ENCODE results near the gene RFTN1.

The RFTN1 gene

DNA sequence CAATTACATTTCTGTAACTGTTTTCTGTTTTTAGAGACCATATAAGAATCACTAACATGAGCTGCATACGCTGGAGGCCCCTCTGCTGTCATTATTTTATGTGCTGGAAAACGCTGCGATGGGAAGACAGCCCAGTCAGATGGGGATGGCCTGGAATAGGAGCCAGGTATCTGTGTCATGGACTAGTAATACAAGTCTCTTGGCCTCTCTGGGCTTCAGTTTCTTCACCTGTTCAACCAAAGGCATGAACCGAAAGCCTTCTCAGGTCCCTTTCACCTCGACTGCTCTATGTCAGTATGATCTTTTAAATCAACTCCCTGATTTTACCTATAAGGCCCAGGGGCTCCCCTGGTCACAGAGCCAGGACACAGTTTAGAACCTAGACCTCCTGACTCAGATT is 14.6 kb upstream of the RFTN1 start:
- DNase-seq = no peak

DNA sequence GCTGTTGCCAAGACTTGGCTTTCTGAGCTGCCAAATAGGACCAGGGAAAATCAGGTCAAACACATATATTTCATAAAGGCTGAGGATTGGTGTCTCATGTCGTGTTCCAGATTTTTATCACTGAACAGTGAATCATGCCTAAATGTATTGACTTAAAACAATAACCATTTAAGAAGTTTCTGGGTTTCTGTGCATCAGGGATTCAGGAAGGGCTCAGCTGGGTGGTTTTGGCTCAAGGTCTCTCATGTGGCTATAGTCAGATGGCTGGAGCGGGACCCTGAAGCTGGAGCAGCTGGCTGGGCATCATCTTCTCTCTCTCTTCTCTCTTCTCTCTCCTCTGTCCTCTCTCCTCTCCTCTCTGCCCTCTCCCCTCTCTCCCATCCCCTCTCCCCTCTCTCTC is 10.7 kb upstream of the RFTN1 start:
- no peak for DNase-seq

DNA sequence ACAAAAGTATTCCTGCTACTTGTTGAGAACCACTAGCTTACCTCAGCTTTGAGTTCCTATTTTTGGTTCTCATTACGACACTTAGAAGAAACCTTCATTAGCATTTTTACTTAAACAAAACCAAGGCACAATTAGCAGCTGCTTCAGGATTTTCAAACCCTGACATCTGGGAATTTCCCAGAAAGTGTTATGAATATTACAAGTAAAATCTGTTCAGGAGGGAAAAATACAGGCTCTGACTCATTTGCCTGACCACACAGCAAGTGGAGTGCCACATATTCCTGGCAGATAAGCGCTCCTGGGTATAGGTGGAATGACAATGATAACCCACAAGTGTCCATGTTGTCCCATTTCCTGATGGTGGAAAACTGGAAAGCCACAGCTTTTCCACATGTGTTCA is 10.3 kb upstream of the RFTN1 start:
- DNase-seq = no peak

DNA sequence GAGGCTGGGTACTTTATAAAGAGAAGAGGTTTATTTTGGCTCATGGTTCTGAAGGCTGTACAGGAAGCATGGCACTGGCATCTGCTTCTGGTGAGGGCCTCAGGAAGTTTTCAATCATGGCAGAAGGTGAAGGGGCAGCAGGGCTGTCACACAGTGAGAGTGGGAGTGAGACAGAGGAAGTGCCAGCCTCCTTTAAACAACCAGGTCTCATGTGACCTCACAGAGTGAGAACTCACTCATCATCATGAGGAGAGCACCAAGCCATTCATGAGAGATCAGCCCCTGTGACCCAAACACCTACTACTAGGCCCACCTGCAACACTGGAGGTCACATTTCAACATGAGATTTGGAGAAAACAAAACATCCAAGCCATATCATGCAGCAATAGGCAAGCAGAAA is 9.3 kb upstream of the RFTN1 start:
- DNase-seq = no peak

DNA sequence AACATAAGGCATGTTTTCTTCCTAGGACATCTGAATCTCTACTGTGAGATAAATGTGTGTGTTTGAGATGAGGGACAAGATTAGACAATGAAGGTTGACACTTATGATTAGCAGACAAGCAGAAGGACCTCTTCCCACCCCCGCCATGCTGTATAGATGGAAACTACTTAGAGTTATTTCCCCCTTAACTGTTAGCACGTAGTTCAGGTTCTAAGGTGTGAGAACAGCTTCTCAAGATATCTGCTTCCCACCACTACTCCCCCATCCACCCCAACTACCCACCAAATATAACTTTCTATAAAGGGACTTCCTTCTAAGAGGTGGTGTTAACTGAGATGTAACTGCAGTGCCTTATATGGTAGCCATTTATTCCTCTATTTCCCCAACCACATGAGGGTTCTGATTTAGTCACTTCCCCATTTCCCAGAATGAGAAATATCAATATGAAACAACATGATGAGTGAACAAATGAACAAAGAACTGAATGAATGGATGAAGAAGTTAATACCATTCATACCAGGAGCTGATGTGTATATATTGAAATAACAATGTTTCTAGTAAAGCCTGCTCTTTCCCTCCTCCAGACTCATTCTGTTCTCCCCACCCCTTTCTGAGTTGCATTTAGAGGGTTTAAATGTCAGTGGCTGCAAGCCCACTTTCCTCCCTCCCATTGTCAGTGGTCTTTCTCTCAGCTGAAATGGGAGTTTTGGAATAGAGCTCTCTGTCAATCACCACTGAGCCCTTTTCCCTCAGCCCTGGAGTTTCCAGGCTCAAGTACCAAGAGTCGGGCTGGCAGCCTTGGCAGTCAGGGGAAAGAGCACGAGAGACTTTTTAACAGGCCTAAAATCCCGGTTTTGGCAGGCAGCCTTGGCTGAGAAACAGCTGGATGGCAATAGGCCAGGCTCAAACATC is 7.7 kb upstream of the RFTN1 start:
- peak; percentile 68 for DNase-seq

GRCh38 chr3:16520241-16520969 is 6.9 kb upstream of the RFTN1 start:
- DNase-seq = no peak

- DNase-seq = peak; percentile 46
Observed at GRCh38 chr3:16516695-16517481, 3.4 kb upstream of the RFTN1 start.

- no peak for DNase-seq
Observed at GRCh38 chr3:16515885-16516420, 2.5 kb upstream of the RFTN1 start.

DNA sequence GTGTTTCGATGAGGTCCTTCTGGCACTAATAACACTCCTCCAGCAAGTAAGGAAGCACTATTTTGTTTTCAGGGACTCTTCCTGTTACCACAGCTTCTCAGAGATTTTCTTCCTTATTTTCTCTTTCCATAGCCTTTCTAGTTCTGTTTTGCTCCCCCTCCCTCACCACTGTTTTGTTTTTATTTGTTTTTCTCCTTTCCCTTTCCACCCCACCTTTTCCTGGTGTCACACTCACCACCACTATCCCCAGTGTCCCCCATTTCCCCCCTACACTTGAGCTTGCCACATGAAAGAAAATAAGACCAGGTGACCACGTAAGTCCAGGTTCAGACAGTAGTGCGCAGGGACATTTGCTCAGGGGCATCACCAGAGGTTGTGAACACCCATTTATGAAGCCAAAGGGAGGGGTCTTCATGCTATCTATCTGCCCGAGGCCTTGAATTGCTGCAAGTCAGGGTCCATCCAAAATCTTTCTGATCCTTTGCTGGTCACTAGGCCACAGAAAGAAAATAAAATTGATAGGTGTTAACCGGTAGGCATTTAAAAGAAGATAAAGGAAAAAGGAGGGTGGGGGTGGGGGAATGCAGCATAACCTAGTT is 1.4 kb upstream of the RFTN1 start:
- DNase-seq = no peak

DNA sequence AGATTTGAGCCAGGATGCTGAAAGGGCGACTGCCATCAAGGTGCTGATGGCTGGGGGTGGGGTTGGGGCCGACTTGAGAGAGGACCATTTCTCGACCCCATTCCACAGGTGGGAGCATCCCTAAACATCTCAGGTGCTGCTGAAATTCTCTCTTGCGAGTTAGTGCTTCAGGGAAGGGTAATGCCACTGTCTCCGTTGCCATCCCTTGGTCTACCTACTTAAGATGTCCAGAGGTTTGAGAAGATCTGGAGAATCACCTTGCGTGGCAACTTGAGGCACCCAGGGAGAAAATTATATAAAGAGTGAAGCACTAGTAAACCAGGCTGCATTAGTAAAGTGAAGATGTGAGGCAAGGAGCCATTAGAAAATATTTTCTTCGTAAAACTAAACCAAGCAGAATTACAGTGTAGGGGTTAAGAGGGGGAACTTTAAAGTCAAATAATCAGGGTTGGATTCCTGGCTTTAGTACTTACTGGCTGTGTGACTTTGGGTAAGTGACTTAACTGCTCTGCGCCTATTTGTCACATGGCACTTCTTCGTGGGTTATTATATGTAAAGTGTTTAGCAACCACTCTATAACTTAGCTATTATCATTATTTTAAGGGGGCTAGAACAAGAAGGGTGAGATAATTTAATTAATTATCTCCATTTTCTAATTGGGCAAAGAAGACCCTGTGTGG is 662 bp upstream of the RFTN1 start:
- DNase-seq = no peak

DNA sequence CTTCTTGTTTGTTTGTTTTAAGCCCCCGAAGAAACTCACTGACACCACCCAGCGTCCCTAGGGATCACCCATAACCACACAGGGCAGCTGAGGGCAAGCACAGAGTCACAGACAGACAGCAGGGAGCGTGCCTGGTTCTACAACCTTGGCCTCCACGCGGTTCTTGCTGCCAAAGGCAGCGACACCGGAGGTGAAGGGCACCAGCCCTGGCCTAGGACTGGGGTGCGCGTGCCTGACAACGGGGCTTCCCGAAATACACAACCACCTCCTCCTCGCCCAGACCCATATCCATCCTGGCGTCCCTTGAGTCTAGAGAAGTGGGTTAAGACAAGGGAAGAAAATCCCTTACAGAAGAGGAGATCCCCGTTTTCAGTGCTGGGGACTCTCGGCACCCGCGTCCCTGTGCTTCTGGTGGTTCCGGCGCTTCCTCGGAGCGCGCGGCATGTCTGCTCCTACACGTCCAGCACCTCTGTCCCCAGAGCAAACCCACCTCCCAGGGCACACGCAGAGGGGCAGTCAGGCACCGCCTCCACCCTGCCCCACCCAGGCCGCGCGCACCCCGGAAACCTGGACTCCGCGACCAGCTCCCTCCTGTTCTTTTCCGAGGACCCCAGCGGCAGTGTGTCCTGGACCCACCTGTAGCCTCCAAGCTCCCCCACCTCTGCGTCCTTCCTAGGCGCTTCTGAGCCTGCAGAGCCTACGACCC is 911 bp downstream of the RFTN1 start:
- DNase-seq = peak; percentile 67

- DNase-seq = peak; percentile 90
Observed at GRCh38 chr3:16511681-16512434, 1.6 kb downstream of the RFTN1 start.

DNA sequence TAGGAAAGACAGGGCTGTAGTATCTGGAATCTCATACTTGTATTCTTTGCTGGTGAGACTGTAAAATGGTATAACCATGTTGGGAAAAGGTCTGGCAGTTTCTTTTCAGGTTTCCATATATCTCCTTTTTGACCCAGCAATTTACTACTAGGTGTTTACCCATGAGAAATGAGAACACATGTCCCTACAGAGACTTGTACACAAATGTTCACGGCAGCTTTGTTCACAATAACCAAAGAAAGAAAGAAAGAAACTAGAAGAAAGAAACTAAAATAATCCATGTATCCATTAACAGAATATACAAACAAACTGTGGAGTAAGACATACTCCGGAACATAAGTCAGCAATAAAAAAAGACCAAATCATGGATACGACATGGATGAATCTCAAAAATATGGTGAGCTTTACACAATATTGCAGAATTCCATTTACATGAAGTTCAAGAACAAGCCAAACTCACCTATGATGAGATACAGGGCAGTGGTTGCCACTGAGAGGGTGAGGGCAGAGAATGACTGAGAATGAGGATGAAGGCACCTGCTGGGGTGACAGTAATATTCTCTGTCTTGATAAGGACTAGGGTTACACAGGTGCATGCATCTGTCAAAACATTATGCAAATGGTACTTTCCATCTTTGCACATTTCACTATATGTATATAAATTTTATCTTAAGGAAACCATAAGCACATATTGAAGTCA is 2.7 kb downstream of the RFTN1 start:
- DNase-seq = no peak

DNA sequence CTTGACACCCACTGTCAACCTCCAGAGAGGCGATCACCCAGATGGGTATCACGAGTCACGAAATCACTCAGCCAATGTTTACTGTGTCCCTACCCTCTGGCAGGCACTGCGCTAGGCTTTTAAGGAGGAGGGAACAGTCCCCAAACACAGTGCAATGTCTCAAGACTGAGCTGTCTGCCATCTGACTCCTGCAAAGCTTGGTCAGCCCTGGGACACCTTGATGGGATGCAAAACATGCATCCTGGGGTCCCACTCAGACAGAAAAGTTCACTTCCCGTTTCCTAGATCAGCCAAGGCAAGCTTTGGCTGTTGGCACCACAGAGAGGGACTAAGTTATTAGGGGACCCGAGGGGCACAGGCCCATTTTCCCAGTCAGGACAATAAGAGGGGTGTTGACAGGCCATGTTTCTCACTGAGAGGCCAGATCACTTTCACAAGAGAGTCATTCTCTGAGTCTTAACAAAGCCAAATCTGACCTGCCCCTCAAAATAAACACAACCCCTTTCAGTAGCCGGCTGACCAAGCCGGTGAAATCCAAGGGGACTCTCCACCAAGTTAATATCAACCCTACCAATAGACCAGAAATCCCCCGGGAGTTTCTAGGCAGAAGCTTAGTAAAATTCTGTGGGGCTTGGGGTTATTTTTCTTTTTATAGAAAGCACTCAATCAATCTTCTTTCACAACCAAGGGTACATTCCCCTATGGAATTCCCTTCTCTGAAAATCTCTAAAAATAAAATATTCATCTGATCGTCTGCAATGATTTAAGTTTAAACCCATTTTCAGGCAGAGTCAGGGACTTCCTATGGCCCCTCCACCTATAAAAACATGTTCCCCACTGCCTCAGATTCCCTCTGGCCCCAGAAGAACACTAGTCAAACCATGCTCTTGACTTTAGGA is 3.5 kb downstream of the RFTN1 start:
- DNase-seq = peak; percentile 57

DNA sequence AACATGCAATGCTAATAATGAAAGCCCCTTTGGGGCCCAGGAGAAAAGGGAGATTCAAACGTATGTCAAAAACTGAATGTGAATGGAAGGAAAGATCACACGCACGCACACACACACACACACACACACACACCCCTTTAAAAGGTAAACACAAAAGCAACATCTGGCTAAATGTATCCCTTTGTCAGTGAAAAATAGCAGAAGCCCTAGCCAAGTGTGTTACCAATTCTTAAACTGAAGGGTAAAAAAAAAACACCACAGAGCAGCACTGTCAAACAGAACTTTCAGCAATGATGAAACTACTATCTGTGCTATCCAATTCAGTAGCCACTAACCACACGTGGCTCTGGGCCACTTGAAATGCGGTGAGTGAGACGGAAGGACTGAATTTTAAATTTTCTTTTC is 4.9 kb downstream of the RFTN1 start:
- peak; percentile 64 for DNase-seq

DNA sequence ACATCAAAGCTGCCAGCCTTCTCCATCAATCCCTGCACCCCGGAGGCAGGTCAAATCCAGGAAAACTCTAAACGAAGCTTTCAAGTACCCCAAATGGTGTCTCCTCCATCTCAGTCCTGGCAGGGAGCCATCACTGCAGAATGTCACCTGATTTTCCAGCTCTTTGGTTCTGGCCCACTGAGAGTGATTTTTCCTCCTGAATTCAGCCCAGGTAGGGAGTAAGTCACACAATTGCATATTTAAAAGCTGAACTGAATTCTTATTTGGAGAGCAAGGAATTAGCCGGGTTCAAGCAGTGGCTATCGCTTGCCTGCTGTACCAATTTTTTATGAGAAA is 5.3 kb downstream of the RFTN1 start:
- no peak for DNase-seq

GRCh38 chr3:16507578-16508242 is 5.8 kb downstream of the RFTN1 start:
- no peak for DNase-seq

- DNase-seq = no peak
Observed at GRCh38 chr3:16506884-16507577, 6.5 kb downstream of the RFTN1 start.
